ENCODE data around the gene FERD3L. TPM values are rescaled to one million over a fixed set of nuclear protein-coding genes. Genes with fewer than 3 reads are reported as not detected.

Gene FERD3L
- total RNA-seq, 3 donors from 2014 or later: not detected

- ATAC-seq (no peak), DNase-seq (no peak)
- Histone ChIP-seq H3K4me3 (no peak overlapping the region), H3K36me3 (ENCODE audit: low read depth) (no peaks in the 10 kb centered on the region), H3K4me1 (ENCODE audit: low read depth) (no peaks in the 10 kb centered on the region), H3K9me3 (no peaks in the 10 kb centered on the region)
- intact Hi-C loops (cut with DNase I, micrococcal nuclease): no loop called here
- TF ChIP-seq, protein P1, sequence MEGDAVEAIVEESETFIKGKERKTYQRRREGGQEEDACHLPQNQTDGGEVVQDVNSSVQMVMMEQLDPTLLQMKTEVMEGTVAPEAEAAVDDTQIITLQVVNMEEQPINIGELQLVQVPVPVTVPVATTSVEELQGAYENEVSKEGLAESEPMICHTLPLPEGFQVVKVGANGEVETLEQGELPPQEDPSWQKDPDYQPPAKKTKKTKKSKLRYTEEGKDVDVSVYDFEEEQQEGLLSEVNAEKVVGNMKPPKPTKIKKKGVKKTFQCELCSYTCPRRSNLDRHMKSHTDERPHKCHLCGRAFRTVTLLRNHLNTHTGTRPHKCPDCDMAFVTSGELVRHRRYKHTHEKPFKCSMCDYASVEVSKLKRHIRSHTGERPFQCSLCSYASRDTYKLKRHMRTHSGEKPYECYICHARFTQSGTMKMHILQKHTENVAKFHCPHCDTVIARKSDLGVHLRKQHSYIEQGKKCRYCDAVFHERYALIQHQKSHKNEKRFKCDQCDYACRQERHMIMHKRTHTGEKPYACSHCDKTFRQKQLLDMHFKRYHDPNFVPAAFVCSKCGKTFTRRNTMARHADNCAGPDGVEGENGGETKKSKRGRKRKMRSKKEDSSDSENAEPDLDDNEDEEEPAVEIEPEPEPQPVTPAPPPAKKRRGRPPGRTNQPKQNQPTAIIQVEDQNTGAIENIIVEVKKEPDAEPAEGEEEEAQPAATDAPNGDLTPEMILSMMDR (IDR thresholded peaks at IDR 0.05): no peak
Observed at GRCh38 chr7:19097165-19098055, 47.8 kb downstream of the FERD3L start.

GRCh38 chr7:19095353-19095860 lies 49.8 kb downstream of the FERD3L start:
- intact Hi-C loops (cut with DNase I, micrococcal nuclease): no loop called here
- TF ChIP-seq, protein P1 (IDR thresholded peaks at IDR 0.05): no peak

More at GRCh38 chr7:19095353-19095860, 49.8 kb downstream of the FERD3L start:
- DNase-seq (no peak), ATAC-seq (no peak)
- H3K9me3 ChIP-seq: no peaks in the 10 kb centered on the region
- H3K4me1 ChIP-seq (ENCODE audit: low read depth): no peaks in the 10 kb centered on the region
- H3K36me3 ChIP-seq (ENCODE audit: low read depth): no peaks in the 10 kb centered on the region
- no peak overlapping the region for H3K4me3 ChIP-seq

Other genes with a start within 250 kb of the FERD3L start
- 1 to 10 TPM in 1 of 3 donors, under 1 TPM in 1, not detected in 1; 0.36 to 1.3 TPM for gene TWIST1, start 27.8 kb downstream of the FERD3L start, total RNA-seq

Data from mucosa of descending colon (tissue), 3 donors.